Hypothalamus (tissue), 51 donors: Measurements from ENCODE around the gene SCGB3A1.

ENCODE experiments used
- DNase-seq, 51 donors: peaks; one replicate each; lab custom pipeline; 2025; lab: John Stamatoyannopoulos, UW

The SCGB3A1 gene

DNA sequence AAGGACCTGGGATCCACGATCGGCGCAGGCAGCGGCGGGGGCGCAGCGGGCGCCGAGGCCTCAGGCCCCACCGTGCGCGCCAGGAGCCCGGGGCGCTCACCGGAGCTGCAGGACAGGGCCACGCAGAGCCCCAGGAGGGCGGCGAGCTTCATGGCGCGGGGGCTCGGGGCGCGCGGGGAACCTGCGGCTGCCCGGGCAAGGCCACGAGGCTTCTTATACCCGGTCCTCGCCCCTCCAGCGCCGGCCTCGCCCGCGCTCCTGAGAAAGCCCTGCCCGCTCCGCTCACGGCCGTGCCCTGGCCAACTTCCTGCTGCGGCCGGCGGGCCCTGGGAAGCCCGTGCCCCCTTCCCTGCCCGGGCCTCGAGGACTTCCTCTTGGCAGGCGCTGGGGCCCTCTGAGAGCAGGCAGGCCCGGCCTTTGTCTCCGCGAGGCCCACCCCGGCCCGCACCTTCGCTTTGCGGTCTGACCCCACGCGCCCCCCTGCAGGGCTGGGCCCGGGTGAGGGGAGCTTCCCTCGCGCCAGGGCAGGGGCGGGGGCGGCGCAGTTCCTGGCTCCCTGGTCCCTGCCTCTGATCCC, at the start of gene SCGB3A1:
TSS of gene SCGB3A1 (minus strand) at position 189 of the 577 bp plus-strand sequence. CDS start at position 152, 37 bp downstream.
- DNase-seq, result no peak

DNA sequence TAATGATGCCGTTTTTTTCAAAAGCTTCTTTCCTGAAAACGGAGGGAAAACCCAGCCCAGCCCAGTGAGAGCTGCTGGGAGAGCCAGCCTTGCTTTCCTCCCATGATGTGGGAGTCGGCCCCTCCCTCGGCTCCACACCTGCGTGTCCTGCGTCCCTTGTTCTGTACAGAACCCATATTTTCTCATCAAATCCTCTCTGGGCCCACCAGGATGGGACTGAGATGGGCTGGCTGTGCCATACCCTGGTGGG, 49.2 kb upstream of the SCGB3A1 start:
- no peak for DNase-seq

- DNase-seq, result no peak
Observed at GRCh38 chr5:180639741-180640610, 48.7 kb upstream of the SCGB3A1 start.

DNA sequence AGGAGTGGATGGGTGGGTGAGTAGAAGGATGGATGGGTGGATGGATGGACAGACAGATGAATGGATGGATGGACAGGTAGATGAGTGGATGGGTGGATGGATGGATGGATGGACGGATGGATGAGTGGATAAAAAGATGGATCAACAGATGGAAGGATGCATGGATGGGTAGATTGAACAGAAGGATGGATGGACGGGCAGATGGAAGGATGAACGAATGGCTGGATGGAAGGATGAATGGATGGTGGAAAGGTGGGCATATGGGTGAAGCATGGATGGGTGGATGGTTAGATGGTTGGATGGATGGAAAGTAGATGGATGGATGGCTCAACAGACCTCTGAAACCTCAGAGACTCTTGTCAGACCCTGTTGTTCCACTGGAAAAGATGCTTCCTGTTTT, 48.0 kb upstream of the SCGB3A1 start:
- no peak for DNase-seq

GRCh38 chr5:180637962-180638680, 46.8 kb upstream of the SCGB3A1 start:
- DNase-seq, result no peak

DNA sequence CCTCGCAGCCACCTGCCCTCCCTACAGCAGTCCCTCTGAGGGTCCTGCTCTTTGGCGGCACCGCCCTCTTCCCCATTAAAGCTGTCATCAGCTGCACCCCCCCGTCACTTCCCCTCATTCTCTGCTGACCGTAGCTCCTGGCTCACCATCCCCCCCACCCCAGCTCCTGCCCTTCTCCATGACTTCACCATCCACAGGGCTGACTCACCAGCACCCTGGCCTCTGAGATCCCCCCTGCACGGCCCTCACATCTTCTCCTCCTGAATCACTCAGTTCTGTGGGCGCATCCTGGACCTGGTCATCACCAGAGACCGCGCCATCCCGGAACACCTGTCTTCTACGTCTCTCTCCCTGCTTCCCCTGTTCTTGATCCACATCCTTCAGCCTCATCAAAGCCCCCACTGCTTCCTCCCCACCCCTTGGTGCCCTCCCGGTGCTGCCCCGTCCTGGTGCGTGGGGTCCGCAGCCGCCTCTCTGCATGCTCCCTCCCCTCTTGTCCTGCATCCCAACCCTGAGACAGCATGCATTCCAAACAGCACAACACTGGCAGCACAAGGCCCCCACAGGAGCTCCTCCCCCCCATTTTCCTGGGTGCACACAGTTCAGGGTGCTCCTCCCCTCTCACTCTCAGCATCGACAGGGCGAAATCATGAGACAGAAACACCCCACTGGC, 45.2 kb upstream of the SCGB3A1 start:
- DNase-seq, result no peak

- no peak for DNase-seq
Observed at GRCh38 chr5:180636016-180636402, 44.7 kb upstream of the SCGB3A1 start.

- DNase-seq, result no peak
Observed at GRCh38 chr5:180633283-180634177, 42.2 kb upstream of the SCGB3A1 start.

- DNase-seq, result no peak
Observed at GRCh38 chr5:180632768-180633167, 41.5 kb upstream of the SCGB3A1 start.

GRCh38 chr5:180631549-180632383, 40.5 kb upstream of the SCGB3A1 start:
- DNase-seq, result no peak

DNA sequence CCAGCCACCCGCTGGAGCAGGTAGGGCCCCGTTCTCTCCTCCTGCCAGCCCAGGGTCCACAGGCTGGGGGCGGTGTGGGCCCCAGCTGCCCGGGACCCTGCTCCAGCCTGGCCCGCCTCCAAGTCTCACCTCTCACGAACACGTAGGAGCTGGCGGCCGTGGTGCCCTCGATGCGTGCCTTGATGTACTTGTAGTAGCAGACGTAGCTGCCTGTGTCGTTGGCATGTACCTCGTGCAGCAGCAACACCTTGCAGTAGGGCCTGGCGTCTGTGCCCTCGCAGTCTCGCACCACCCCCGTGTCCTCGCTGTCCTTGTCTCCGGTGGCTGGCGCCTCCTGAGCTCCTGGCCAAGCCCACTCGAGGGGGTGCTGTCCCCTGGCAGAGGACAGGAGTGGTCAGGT, 39.1 kb upstream of the SCGB3A1 start:
- no peak for DNase-seq

DNA sequence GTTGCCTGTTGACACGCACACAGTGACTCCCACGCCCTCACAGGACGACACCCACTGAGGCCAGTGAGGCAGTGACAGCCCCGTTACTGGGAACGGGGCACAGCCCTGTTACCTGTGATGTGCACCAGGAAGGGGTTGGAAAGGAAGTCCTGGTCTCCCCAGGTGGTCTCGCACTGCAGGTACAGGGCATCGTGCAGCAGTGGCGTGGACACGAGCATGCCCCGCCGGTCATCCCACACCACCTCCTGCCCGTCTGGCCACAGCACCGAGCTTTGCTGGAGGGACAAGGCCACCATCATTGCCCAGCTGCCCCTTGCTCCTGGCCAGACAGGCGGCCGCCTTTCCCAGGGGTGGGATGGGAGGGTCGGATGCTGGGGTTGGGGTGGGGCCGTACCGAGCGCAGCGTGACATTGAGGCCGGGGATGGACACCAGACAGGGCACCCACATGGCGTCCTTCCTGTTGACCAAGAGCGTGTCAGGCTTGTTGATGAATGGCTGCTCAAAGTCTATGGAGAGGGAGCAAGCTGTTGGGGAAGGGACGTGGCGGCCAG, 38.6 kb upstream of the SCGB3A1 start:
- no peak for DNase-seq

DNA sequence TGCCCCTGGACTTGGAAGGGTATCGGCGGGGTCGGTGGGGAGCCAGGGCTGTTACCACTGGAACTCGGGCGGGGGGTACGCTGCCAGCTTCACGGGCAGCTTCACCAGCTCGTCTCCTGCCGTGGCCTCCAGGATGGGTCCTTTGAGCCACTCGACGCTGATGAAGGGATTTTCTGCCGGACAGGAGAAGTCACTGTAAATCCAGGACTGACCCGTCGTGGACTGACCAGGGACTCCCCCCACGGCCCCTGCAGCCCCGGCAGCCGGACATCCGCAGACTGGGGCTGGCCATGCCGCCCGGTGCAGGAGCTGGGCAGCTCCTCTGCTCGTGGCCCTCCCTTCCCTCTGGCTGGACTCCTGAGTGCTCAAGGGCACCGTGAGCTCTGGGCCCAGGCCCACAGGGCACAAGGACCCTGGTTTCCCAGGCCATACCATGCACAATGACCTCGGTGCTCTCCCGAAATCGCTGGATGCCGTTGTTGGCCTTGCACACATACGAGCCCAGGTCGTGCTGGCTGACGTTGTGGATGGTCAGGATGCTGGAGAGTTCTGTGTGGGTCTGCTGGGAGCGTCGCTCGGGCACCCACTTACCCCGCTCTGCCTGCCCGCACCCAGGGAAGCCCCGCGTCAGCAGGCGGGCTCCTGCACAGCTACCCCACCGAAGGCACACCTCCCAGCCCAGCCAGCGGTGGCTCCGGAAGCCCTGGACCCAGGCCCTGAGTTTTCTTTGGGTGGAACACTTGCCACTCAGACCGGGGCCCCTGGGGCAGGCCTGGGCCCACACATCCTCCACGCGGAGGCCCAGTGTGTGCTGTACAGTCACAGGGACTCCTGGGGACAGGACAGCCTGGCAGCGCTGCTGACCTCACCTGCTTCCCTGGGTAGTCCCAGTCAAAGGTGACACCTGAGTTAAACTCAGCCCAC, 37.8 kb upstream of the SCGB3A1 start:
- no peak for DNase-seq

DNA sequence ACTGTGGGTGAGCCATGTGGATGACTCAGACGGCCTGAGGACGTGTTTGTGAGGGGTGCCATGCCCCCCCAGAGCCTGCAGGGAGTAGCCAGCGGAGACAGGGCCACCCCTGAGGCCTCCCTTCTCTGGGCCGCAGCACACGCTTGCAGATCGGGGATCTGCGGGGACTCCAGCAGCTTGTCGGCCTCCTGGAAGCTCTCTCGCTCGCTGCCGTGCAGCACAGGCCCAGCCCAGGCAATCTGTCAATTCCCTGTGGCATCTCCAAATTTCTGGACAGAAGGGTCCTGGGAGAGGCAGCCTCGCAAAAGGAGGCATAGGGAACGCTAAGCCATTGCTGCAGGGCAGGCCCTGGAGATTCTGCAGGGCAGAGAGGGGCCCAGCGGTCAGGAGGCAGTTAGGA, 36.9 kb upstream of the SCGB3A1 start:
- DNase-seq, result no peak

GRCh38 chr5:180627386-180628120, 36.3 kb upstream of the SCGB3A1 start:
- no peak for DNase-seq

- no peak for DNase-seq
Observed at GRCh38 chr5:180626661-180627385, 35.5 kb upstream of the SCGB3A1 start.
